ENCODE measurements around the gene TMCO1. TPM values are rescaled to one million over a fixed set of nuclear protein-coding genes. Genes with fewer than 3 reads are reported as not detected.

The TMCO1 gene
- total RNA-seq, 4 donors from 2014 or later = 29.7 to 183 (median 72.9) TPM

GRCh38 chr1:165738794-165739193 is 29.9 kb downstream of the TMCO1 start:
- TF ChIP-seq CTCF (IDR thresholded peaks at IDR 0.05) (no peak), POLR2A (IDR thresholded peaks at IDR 0.05) (no peak)
- Histone ChIP-seq H3K9me3 (no peaks in the 10 kb centered on the region), H3K4me3 (no peak overlapping the region), H3K4me1 (peaks cover 0 to 4% (median 0%) of the 10 kb centered on the region in 4 donors), H3K27ac (peak overlapping the region in 1 of 4 donors; percentile 6), H3K36me3 (peaks cover 0 to 76% (median 0%) of the 10 kb centered on the region in 3 donors), H3K27me3 (no peaks in the 10 kb centered on the region)
- DNase-seq = no peak

- no peak for TF ChIP-seq POLR2A (IDR thresholded peaks at IDR 0.05)
- no peak for TF ChIP-seq CTCF (IDR thresholded peaks at IDR 0.05)
- Histone ChIP-seq H3K27me3 (no peaks in the 10 kb centered on the region), H3K36me3 (peaks cover 0 to 69% (median 0%) of the 10 kb centered on the region in 3 donors), H3K9me3 (no peaks in the 10 kb centered on the region), H3K4me3 (no peak overlapping the region), H3K4me1 (peaks cover 0 to 4% (median 0%) of the 10 kb centered on the region in 4 donors), H3K27ac (no peak overlapping the region)
- no peak for DNase-seq
Measured at GRCh38 chr1:165737196-165737595, 31.5 kb downstream of the TMCO1 start.

- Histone ChIP-seq H3K4me1 (peaks cover 0 to 4% (median 0%) of the 10 kb centered on the region in 4 donors), H3K27me3 (no peaks in the 10 kb centered on the region), H3K4me3 (no peak overlapping the region), H3K27ac (no peak overlapping the region), H3K9me3 (no peaks in the 10 kb centered on the region), H3K36me3 (peaks cover 0 to 51% (median 0%) of the 10 kb centered on the region in 3 donors)
- DNase-seq = no peak
- TF ChIP-seq POLR2A (IDR thresholded peaks at IDR 0.05) (no peak), CTCF (IDR thresholded peaks at IDR 0.05) (no peak)
Measured at GRCh38 chr1:165734906-165735305, 33.8 kb downstream of the TMCO1 start.

- Histone ChIP-seq H3K4me1 (no peaks in the 10 kb centered on the region), H3K36me3 (peaks cover 0 to 38% (median 0%) of the 10 kb centered on the region in 3 donors), H3K4me3 (no peak overlapping the region), H3K9me3 (no peaks in the 10 kb centered on the region), H3K27me3 (no peaks in the 10 kb centered on the region), H3K27ac (no peak overlapping the region)
- no peak for DNase-seq
- TF ChIP-seq POLR2A (IDR thresholded peaks at IDR 0.05) = no peak
- no peak for TF ChIP-seq CTCF (IDR thresholded peaks at IDR 0.05)
Measured at GRCh38 chr1:165726841-165727240, 41.8 kb downstream of the TMCO1 start.

GRCh38 chr1:165726169-165726568 is 42.5 kb downstream of the TMCO1 start:
- Histone ChIP-seq H3K27me3 (no peaks in the 10 kb centered on the region), H3K36me3 (peaks cover 0 to 38% (median 0%) of the 10 kb centered on the region in 3 donors), H3K4me1 (no peaks in the 10 kb centered on the region), H3K9me3 (no peaks in the 10 kb centered on the region), H3K27ac (no peak overlapping the region), H3K4me3 (no peak overlapping the region)
- no peak for DNase-seq
- TF ChIP-seq CTCF (IDR thresholded peaks at IDR 0.05) (no peak), POLR2A (IDR thresholded peaks at IDR 0.05) (no peak)

Measured in Peyer's patch (tissue), 4 donors.